DMS53 (cell line): Measurements from ENCODE around the gene EML4.
"Not testable (repeated sequence)": the region's sequence is repeated elsewhere in the genome, so short reads cannot be mapped to it uniquely, and the experiment has no call there.

Source experiments
- DNase-seq: peaks from one replicate; lab custom pipeline; 2025; lab: John Stamatoyannopoulos, UW

The EML4 gene

GRCh38 chr2:42360493-42360889 is 191.3 kb downstream of the EML4 start:
- DNase-seq: peak; percentile 32

GRCh38 chr2:42360890-42361727 is 192.0 kb downstream of the EML4 start, which contains the start of gene COX7A2L:
Gene COX7A2L (minus strand): TSS chr2:42361217. CDS start chr2:42361161, 56 bp downstream.
- peak; percentile 97 for DNase-seq

- DNase-seq: no peak
Observed at GRCh38 chr2:42361728-42362283, 192.7 kb downstream of the EML4 start.

- no peak for DNase-seq
Observed at GRCh38 chr2:42363413-42363812, 194.3 kb downstream of the EML4 start.

DNA sequence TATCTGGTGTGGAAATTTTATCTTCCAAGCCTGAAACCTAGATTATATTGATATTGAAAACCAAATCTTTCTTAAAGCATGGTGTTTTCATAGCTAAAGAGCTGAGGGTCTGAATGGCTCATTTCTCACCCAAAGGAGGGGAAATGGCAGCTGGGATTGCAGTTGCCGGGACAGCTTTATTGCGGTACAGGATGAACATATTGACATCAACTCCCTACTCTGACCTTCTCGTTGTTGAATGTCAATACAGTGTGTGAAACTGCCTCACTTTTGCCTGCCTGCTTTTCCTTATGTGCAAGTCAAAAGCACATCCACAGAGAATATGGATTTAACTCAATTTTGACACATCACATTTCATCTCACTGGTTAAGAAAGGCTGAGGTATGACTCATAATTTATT is 195.5 kb downstream of the EML4 start:
- DNase-seq: no peak

- no peak for DNase-seq
Observed at GRCh38 chr2:42366411-42366810, 197.3 kb downstream of the EML4 start.

- no peak for DNase-seq
Observed at GRCh38 chr2:42367835-42368234, 198.7 kb downstream of the EML4 start.

DNA sequence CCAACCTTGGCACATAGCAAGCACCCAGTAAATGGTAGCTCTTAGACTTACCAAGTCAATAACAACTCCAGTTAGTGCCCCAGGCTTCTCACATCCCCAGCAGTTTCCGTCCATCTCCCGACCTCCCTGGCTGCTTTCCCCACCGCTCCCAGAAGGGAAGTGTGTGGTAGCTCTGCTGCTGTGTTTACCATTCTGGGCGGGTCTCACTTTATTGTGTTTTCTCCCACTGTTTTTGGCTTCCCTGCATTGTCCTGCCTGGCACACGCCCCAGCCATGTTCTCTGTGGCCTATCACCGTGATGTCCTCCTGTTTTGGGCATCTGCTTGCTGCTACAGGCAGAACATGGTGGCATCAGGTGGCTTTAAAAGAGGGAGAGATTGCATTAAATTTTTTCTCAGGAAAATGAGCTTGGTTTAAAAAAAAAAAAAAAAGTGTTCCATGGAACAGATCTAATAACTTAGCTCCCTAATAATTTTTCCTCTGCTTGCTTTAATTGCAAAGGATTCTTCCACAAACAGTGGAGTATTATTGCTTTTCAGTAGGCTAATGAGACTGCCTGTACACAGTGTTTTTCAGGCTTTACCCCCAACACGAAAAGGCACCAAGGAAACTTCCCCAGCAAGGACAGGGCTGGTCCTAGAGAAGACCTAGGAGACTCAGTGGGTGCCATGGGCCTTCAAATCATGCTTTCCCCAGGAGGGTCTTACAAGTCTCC is 199.8 kb downstream of the EML4 start:
- no peak for DNase-seq

DNA sequence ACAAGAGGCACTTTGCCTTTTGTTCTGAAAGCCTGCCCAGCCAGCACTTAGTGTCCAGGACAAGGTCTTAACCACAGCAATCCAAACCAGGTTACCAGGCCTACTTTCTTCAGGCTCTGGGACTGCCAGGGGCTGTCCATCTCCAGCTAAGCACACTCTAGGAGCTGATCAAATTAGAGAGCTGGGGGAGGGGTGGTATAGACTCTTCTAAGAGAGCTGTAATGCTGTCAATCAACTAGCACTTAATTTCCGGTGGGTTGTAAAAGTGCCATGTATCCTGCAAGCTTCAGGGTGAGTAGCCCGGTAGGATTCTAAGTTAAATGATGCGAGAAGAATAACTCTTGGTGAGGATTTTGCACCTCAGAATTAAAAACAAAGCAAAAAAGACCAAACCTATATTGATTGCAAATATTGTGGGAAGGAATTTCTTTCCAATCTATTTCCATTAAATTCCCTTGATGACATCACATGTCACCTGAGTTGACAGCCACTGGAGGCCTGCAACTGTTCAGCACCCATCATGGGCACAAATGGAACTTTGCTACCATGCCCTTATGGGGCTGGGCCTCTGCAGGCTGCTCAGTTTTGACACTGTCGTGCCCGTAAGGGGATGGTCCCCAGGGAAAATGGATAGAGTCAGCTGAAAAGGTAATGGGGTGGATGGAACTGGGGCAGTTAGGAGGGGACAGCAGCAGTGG is 200.5 kb downstream of the EML4 start:
- no peak for DNase-seq

- DNase-seq: no peak
Observed at GRCh38 chr2:42371611-42372473, 202.7 kb downstream of the EML4 start.

- no peak for DNase-seq
Observed at GRCh38 chr2:42372474-42373200, 203.5 kb downstream of the EML4 start.

DNA sequence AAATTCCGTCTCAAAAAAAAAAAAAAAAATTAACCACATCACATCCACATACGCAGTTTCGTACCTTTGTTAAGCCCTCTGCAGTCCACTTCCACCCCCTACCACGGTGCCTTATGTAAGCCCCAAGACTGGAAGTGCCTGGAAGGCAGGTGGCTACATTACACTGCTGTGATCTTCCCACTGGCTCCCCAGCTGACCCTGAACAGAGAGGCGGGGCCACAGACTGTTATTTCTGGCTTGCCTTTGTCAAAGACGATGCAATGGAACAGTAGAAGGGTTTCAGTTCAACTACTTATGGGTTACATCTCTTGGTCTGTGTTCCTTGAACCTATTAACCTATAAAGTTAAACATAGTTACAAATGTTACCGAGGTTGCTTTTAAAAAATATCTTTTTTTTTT is 207.6 kb downstream of the EML4 start:
- DNase-seq: no peak

DNA sequence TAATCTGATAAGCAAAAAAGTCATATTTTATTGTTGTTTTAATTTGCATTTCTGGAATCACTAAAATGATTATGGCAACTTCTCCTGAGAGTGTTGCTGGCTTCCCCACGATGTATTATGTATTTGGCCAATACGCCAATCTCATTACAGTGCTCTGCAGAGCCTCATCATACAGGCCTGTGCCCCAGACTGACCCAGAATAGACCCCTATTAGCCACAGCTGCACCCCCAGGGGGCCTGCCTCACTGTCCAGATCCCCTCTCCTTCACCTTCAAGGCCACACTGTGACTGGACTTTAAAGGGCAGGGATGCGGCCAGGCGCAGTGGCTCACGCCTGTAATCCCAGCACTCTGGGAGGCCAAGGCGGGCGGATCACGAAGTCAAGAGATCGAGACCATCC is 209.3 kb downstream of the EML4 start:
- DNase-seq: no peak

- not testable (repeated sequence) for DNase-seq
Observed at GRCh38 chr2:42380026-42380425, 210.9 kb downstream of the EML4 start.

DNA sequence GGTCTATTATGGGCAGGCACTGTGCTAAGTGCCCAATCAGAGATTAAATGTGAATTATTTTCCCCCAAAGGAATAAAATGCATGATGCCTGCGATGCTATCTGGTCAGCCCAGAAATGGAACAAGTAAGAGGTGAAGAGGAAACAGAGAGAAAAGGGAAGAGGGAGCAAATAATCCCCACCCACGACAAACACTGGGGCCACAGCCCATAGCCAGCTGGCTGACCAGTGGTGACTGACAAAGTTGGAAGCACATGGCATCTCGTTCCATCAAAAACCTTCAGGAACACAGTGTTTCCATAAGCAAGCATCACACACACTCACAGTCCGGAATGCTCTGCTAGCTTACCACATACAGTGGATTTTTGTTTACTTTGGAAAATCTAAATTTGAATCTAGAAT is 213.0 kb downstream of the EML4 start:
- DNase-seq: no peak
